Measurements from ENCODE around the gene ZNF891. TPM values are rescaled to one million over a fixed set of nuclear protein-coding genes. Genes with fewer than 3 reads are reported as not detected.

ZNF891 gene
- total and polyA plus RNA-seq, 2 of the 13 experiments (the other 11 are each of a cell fraction or from before 2014, with no cell fraction given): 1.3 to 2.1 TPM

- TF ChIP-seq RCOR2 (CRISPR knock-in tag; IDR thresholded peaks at IDR 0.05) (no peak), ONECUT2 (CRISPR knock-in tag; IDR thresholded peaks at IDR 0.05) (no peak), SIX4 (CRISPR knock-in tag; IDR thresholded peaks at IDR 0.05) (no peak), CENPT (CRISPR knock-in tag; IDR thresholded peaks at IDR 0.05; ENCODE audit: low read depth) (no peak), REL (CRISPR knock-in tag; conservative IDR thresholded peaks at IDR 0.05) (0 out of 2 replicates have a peak, but pooled peaks have one; percentile 33), SOX5 (CRISPR knock-in tag; IDR thresholded peaks at IDR 0.05; ENCODE audit: borderline replicate concordance) (no peak), MLXIP (CRISPR knock-in tag; IDR thresholded peaks at IDR 0.05; ENCODE audit: borderline replicate concordance) (no peak), ARID2 (CRISPR knock-in tag; IDR thresholded peaks at IDR 0.05; ENCODE audit: borderline replicate concordance) (no peak), ASH2L (IDR thresholded peaks at IDR 0.05; ENCODE audit: insufficient read length, low read depth, low read length) (peak; percentile 91), ZNF704 (CRISPR knock-in tag; IDR thresholded peaks at IDR 0.05; ENCODE audit: borderline replicate concordance) (no peak; the same call in 1 of the 2 replicates), ZNF530 (CRISPR knock-in tag; IDR thresholded peaks at IDR 0.05; ENCODE audit: low read depth) (no peak), RBM39 (IDR thresholded peaks at IDR 0.05; ENCODE audit: low read depth, low read length, poor library complexity, severe bottlenecking) (peak; percentile 72), ZNF703 (CRISPR knock-in tag; IDR thresholded peaks at IDR 0.05; ENCODE audit: borderline replicate concordance) (0 out of 2 replicates have a peak, but pooled peaks have one; percentile 39), ZNF124 (CRISPR knock-in tag; IDR thresholded peaks at IDR 0.05) (peak; percentile 44; the same call in 1 of the 2 replicates), TAF1 (CRISPR knock-in tag; IDR thresholded peaks at IDR 0.05) (peak; percentile 94), SPEN (CRISPR knock-in tag; IDR thresholded peaks at IDR 0.05; ENCODE audit: low read depth) (peak; percentile 93), E2F1 (CRISPR knock-in tag; IDR thresholded peaks at IDR 0.05) (peak; percentile 65; the same call in 1 of the 2 replicates), RBFOX2 (IDR thresholded peaks at IDR 0.05; ENCODE audit: low read depth, low read length) (peak; percentile 93), ZFP90 (CRISPR knock-in tag; IDR thresholded peaks at IDR 0.05; ENCODE audit: borderline replicate concordance) (peak; percentile 17; the same call in 1 of the 2 replicates), MAFK (conservative IDR thresholded peaks at IDR 0.05 in 1 of 2, IDR thresholded peaks at IDR 0.05 in 1 of 2; ENCODE audit: low read length in 2 of 2) (no peak), ZNF333 (CRISPR knock-in tag; IDR thresholded peaks at IDR 0.05; ENCODE audit: borderline replicate concordance) (no peak), ERF (CRISPR knock-in tag; IDR thresholded peaks at IDR 0.05) (peak; percentile 82), ZGPAT (CRISPR knock-in tag; IDR thresholded peaks at IDR 0.05) (peak; percentile 88)
These were observed at the start of gene ZNF891, which contains the start of gene ZNF10 (continued) for GRCh38 chr12:133130038-133130807.

Measured in HepG2 (cell line).